8988T (cell line): Measurements from ENCODE around the gene SCN5A.

Experiments used
- DNase-seq: peaks from one replicate; pipeline ENCODE4 v3.0.0; 2011

The SCN5A gene

GRCh38 chr3:38533285-38533976, 116.1 kb downstream of the SCN5A start:
- DNase-seq: no peak

GRCh38 chr3:38532529-38532928, 117.0 kb downstream of the SCN5A start:
- no peak for DNase-seq

- peak; percentile 59 for DNase-seq
These were observed 121.0 kb downstream of the SCN5A start for GRCh38 chr3:38528457-38528856.

- DNase-seq: no peak
These were observed 122.7 kb downstream of the SCN5A start for GRCh38 chr3:38526792-38527191.

GRCh38 chr3:38524141-38524739, 125.2 kb downstream of the SCN5A start:
- no peak for DNase-seq

GRCh38 chr3:38522002-38522401, 127.5 kb downstream of the SCN5A start:
- no peak for DNase-seq

- no peak for DNase-seq
These were observed 128.0 kb downstream of the SCN5A start for GRCh38 chr3:38521391-38521987.

- DNase-seq: no peak
These were observed 129.8 kb downstream of the SCN5A start for GRCh38 chr3:38519651-38520050.

GRCh38 chr3:38519000-38519399, 130.5 kb downstream of the SCN5A start:
- no peak for DNase-seq

- no peak for DNase-seq
These were observed 132.8 kb downstream of the SCN5A start for GRCh38 chr3:38516669-38517068.

GRCh38 chr3:38515367-38515766, 134.1 kb downstream of the SCN5A start:
- no peak for DNase-seq

- DNase-seq: no peak
These were observed 137.9 kb downstream of the SCN5A start for GRCh38 chr3:38511546-38511945.

GRCh38 chr3:38510631-38511030, 138.9 kb downstream of the SCN5A start:
- no peak for DNase-seq

GRCh38 chr3:38509732-38510131, 139.8 kb downstream of the SCN5A start:
- no peak for DNase-seq

GRCh38 chr3:38507120-38507519, 142.4 kb downstream of the SCN5A start:
- no peak for DNase-seq

- DNase-seq: no peak
These were observed 148.6 kb downstream of the SCN5A start for GRCh38 chr3:38500688-38501417.
